ENCODE measurements around the gene SPATS2.
A peak's percentile ranks its signal among the peaks of the same experiment; 100 is the strongest.
"Not testable (repeated sequence)": the region's sequence is repeated elsewhere in the genome, so short reads cannot be mapped to it uniquely, and the experiment has no call there.

SPATS2 gene

GRCh38 chr12:49367381-49368239, at the start of gene SPATS2:
Gene SPATS2 (plus strand): TSS chr12:49367462. CDS start chr12:49461013, 93,551 bp downstream.
- no peak for DNase-seq

- not testable (repeated sequence) for DNase-seq
Measured at GRCh38 chr12:49320411-49321103, 46.7 kb upstream of the SPATS2 start.

- DNase-seq = no peak
Measured at GRCh38 chr12:49322367-49322707, 44.9 kb upstream of the SPATS2 start.

- DNase-seq = peak; percentile 97
Measured at GRCh38 chr12:49322708-49323523, 44.3 kb upstream of the SPATS2 start, which contains the start of gene TROAP. Gene TROAP (plus strand): TSS chr12:49323255. CDS start chr12:49323609, 354 bp downstream.

- no peak for DNase-seq
Measured at GRCh38 chr12:49323524-49324097, 43.7 kb upstream of the SPATS2 start.

GRCh38 chr12:49325606-49326005, 41.7 kb upstream of the SPATS2 start:
- DNase-seq = no peak

GRCh38 chr12:49327368-49327767, 39.9 kb upstream of the SPATS2 start:
- DNase-seq = no peak

GRCh38 chr12:49327887-49328286, 39.4 kb upstream of the SPATS2 start:
- DNase-seq = no peak

GRCh38 chr12:49328816-49329215, 38.4 kb upstream of the SPATS2 start:
- DNase-seq = no peak

- DNase-seq = no peak
Measured at GRCh38 chr12:49330032-49330619, 37.1 kb upstream of the SPATS2 start.

GRCh38 chr12:49330631-49331379, 36.5 kb upstream of the SPATS2 start:
- no peak for DNase-seq

GRCh38 chr12:49331380-49332222, 35.7 kb upstream of the SPATS2 start:
- peak; percentile 41 for DNase-seq

GRCh38 chr12:49332441-49332861, 34.8 kb upstream of the SPATS2 start:
- no peak for DNase-seq

- peak; percentile 34 for DNase-seq
Measured at GRCh38 chr12:49332891-49333371, 34.3 kb upstream of the SPATS2 start.

GRCh38 chr12:49333778-49334177, 33.5 kb upstream of the SPATS2 start:
- not testable (repeated sequence) for DNase-seq

GRCh38 chr12:49334226-49334625, 33.0 kb upstream of the SPATS2 start:
- no peak for DNase-seq

- no peak for DNase-seq
Measured at GRCh38 chr12:49334681-49335080, 32.6 kb upstream of the SPATS2 start.

- DNase-seq = no peak
Measured at GRCh38 chr12:49335118-49335954, 31.9 kb upstream of the SPATS2 start.

GRCh38 chr12:49335955-49336644, 31.2 kb upstream of the SPATS2 start:
- DNase-seq = no peak

Measured in NCI-H510A treated with DMSO at 0.1 percent for 48 hours (cell line).